ENCODE results near the gene GPX3.

GPX3 gene

DNA sequence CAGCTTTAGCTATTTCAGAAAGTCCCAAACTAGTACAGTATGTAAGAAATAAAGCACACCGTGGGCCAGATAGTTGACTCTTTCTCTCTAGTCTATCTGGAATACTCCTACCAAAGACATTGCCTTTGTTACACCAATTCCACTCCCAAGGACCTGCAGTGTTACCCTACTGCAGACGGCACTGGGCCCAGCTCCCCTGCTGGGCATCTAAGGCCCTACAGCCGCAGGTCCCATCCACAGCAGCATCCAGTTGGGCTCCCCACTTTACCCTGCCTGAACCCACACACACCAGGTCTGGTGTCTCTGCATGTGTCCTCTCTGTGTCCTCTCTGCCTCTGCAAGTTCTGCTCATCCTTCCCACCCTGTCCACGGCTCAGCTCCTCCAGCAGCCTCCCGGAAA is 37.9 kb downstream of the GPX3 start:
- no peak for DNase-seq

DNA sequence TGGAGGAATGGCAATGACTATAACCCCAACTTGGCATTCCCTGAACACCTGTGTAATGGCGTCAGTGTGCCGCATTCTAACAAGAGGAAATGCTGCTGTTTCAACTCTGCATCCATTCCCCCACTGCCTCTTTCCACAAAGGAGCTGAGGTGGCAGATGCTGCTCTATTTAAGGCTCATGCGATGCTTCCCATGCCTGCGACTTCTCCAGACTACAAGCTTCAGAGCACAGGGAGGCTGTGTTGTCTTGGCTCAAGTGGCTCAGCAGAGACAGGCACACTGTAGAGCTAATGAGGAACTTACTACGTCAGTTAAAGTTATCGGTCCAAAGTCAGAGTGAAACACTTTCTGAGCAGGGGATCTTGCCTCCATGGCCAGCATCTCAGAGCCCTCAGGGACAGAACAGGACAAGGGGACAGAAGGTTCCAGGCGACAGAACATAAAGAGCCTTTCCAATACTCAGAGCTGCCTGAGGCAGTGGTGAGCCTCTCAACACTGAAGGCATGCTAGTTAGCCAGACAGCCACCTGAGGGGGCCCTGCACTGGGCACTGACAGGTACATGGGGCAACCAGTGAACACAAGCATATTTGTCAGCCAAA is 38.6 kb downstream of the GPX3 start:
- DNase-seq = no peak

DNA sequence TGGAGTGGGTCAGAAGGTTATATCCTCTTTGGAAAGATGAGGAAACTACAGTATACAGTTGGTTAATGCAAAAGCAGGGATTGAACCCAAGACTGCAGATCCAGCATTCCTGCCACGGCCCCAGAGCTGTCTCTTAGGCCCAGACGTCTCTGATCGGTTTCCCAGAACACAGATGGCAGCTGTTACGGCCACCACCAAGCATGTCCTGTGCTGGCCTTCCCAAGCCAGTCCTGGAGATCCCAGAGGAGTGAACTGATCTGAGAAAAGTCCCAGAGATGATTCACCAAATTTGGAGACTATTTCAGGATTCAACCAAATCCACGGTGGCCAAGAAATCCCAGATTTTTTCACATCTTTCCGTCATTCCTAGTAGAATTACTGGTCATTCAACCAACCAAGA is 40.4 kb downstream of the GPX3 start:
- no peak for DNase-seq

DNA sequence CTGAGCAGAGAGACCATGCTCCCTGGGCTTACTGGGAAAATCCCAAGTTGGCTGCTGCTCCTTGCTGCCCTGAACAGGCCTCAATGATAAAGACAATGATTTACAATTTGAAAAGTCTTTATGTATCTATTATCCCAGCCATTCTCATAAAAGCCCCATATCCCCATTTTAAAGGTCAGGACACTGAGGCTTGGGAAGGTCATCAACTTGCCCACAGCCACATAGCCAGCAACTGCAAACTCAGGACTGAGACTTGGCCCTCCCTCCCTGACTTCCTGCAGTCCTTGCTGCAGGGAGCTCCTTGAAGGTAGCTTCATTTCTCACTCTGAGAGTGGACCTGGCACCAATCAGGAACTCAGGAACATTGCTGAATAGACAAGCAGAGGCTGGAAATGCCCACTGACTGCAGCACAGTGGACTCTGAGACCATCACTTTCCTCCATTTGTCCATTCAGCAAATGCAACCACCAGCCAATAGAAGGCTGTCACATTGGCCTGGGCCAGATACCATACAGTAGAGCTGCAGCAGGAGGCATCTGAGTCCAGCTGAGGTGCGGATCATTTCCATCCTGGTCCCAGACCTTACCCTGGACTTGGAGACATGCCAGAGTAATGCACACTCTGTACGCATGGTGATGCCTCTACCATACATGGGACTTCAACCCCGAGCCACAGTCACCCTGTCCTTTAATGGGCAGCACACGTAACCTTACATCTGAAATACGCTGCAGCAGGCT is 42.2 kb downstream of the GPX3 start:
- no peak for DNase-seq

DNA sequence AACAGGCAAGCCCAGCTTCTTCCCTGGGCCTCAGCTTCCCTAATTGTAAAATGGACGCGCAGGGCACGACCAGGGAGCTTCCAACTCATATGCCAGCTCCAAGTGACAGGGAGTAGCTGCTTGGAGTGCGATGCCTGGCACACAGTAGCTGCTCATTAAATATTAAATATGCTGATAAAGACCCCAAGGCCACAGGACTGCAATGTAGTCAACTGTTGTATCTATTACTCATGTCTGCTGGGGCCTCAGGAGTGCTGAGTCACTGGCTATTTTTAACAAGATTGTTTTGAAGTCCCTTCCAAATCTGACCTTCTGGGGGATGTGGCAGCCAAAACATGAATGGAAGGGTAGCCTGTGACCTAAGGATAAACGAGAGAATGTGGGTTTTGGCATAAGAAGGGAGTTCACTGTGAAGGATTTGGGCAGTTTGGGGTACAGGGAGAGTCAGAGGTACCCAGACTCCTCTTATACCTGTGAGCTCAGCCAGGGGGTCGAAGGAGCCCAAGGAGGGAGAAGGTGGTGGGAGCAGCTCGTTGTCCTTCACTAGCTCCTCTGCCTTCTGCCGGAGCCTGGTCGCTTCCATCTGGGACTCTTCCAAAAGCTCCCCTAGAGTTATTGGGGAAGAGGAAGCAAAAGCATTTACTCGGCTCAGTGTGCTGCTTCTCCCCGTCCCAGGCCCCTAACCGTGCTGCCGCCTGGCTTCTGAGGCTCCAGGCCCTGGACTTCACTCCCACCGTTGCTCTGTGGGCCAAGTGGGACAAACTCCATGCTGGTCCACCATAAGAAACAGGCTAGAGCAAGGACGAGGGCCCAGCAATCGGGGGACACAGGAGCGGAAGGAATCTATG is 43.0 kb downstream of the GPX3 start:
- DNase-seq = no peak

DNA sequence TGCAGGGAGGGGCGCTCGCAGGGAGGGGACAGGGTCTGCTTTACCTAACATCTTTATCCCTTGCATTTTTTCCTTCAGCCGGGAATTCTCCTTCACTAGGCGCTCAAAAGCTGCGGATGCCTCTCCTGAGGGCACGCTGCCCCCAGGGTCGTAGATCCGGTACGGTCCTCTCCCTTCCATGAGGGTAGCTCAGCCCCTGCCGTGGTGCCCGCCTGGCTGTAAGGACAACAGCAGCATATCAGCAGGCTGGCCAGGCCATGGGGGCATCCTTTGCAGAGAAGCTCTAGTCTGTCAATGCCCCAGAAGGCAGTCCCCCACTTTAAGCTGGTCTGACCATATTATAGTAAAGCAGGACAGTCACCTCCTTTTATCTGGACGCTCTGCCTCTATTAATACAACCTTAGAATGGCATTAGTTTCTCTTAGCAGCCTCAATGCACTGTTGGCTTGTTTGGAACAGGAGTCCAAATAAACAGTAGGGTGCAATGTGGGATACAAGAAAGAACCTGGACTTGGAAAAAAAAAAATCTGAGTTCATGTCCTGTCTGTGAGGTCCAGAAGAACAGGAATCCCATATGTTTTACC is 44.6 kb downstream of the GPX3 start:
- no peak for DNase-seq

DNA sequence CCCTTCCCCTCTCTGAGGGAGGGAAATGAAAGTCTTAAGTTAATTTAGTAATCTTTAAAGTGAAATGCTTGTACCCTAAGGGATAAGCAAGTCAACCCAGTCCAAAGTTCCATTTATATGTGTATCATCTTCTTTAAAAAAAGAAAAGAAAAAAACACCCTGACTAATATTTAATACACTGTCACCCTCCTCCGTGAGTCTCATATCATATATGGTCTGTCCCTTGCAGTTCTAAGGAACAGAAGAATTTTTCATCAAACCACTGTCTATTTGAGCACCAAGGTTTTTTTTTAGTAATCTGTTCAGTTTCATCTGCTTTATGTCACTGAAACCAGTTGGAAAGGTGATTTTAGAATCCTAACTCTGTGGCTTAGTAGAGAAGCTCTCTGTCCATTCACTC is 45.2 kb downstream of the GPX3 start:
- DNase-seq = no peak

DNA sequence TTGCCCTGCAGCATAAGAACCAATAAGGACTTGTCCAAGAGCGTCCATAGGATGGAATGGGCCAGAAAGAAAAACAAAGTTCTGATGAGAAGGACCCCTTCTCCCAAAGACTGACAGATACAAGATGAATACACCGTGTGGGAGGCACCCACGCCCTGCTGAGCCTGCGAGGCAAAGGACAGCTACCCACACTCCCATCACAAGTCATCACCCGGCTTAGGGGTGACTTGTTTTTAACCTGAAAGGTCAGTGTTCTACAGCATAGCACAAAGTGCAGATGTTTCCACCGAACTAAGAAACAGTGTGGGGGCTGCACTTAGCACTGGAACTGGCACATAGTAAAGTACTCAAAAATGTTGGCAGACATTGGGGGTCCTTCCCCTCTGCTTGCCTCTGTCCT is 46.5 kb downstream of the GPX3 start:
- no peak for DNase-seq

DNA sequence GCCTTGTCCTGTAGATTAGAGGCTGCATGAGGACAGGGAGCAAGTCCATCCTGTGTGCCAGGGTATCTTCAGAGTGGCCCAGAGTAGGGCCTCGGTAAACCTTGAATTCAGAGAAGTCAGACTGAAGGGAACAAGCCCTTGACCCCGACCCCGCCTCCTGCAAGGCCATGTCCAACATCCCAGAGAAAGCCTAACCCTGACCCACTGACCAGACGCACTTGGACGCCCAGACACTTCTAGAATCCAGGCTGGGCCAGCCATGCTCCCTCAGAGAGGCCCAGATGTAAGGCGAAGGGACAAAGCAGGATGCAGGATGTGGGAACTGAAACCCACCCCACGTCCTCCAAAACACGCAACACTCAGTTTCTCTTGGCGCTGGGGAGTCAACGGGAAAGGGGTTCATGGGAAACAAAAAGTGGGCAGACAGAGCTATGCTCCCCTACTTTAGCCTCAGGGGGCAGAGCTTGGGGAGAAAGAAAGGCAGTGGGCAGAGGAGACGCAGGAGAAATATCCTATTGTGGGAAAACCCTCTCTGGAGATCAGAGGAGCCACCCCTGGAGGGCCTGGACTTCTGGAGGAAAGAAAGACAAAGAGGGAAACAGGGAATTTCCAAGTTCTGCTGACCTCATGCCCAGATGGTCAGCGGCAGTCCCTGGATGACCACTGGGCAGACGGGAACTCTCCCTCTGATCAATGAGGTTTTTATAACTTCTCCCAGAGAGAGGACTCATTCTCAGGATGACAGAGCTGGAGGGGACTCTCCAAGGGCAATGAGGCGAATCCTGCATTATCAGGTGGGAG is 47.4 kb downstream of the GPX3 start:
- no peak for DNase-seq

DNA sequence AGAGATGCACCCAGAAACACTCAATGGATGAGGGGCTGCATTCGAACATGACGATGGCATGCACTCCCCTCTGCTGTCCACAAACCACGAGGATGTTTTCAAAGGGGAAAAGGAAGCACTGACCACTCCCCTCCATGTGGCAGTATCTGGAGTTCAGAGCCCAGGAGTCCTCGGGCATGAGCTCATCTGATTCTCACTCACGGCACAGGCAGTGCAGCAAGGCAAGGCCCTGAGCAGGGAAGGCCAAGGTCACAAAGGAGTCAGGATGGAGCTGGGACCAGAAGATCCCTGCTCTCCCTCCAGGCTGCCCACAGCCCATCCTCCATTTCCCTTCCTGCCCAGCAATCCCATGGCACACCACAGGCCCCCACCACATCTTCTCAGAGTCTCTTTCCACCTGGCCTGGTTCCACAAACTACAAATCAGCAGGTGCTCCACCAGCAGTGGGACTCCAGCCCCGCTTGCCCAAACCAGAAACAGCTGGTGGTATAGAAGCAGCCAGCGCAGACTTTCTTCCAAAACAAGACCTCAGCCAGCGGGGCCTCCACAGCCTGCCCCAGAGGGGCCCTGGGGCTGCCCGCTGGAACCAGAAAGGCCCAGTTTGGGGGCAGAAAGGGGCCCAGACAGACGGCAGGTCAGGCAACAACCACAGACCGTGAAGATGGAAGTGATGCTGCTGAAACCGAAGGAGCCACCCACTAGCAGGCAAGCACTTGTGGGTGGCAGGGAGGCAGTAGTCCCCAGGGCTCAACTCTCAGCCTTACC is 48.2 kb downstream of the GPX3 start:
- peak; percentile 81 for DNase-seq

DNA sequence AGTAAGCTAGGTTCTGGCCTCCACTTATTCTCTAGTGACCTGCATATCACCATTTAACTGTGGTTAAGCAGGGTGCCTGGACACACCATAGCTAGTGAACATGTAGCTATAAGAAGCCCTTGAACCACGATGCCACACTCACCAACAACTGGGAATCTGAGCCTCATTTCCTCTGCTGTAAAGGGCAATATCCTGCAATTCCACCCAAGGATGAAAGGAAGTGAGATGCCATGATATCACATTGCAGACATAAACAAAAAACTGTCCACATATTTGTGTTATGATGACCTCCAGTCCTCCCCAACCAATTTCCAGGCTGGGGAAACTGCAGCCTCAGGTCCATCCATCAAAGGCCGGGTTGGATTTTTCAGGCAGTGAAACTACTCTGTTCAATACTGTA is 50.1 kb downstream of the GPX3 start:
- no peak for DNase-seq

DNA sequence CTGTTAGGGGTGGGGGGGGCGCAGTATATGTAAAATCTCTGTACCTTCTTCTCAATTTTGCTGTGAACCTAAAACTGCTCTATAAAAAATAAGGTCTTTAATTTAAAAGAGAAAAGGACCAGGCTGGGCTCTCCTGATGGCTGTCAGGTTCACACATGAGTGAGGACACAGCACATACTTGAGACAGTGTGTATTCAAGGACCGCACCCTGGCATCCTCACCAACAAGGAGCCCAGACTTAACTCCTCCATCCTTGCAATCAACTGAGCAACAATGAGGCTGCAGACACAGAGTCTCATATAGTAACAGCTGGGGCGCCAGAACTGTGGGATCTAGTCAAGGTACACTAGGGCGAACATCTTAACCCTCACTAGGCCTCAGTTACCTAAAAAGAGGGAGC is 50.6 kb downstream of the GPX3 start:
- no peak for DNase-seq

DNA sequence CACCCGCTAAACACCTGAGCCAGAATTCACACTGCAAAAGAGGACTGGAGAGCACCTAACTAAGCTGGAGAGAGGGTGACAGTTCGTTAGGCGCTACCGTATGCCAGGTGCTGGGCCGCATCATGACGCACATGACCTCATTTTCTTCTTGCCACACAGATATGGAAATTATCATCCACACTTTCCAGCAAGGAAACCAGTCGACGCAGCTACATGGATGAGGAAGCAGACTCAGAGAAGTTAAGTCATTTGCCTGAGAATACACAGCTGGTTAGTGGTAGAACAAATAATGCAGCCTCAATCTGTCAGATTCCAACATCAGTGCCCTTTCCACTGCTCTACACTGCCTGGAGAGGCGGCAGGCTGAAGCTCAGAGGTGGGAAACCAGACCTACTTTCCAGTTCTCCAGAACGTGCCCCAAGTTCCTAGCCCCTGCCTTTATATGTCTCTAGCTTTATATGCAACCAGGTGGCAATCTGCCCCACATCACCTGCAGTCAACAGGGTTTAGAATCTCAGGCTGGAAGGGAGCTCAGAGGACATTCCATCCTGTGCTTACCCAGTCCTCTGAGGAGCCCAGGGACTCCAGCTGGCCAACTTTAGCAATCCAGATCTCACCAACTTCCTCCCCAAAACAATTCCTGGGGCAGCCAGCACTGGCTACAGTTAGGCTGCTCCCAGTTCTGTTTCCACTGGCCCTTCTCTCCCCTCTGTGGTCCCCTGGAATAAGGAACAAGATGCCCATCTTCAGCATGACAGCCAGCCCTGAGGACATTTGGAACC is 51.6 kb downstream of the GPX3 start:
- DNase-seq = no peak

DNA sequence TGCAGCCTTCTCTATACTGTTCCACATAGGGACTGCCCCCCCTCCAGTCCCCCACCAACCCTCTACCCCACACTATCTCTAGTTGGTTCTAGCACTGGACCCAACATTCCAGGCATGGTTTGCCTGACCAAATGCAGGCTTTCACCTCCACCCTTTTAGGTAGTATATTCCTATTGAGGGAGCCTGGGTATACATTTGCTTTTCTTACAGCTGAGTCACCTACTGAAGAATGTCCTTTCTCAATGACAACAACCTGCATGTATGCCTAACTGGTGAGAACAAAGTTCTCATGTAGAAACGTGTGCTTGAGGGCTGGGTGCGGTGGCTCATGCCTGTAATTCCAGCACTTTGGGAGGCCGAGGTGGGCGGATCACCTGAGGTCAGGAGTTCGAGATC is 52.2 kb downstream of the GPX3 start:
- DNase-seq = no peak

DNA sequence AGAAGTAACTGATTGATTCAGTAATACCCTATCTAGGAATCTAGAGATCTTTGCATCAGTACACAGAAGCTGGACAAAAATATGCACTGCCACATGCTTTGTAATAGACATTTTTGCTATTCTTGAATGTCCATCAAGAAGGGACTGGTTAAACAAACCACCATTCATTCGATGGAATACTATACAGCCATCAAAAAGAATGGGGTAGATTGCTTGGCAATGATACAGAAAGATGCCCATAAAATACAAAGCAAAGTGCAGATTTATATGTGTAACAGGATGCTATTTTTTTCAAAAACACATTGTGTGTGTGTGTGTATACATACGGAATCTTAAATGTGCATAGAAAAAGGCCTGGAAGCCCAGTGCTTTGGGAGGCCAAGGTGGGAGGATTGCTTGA is 52.9 kb downstream of the GPX3 start:
- no peak for DNase-seq

DNA sequence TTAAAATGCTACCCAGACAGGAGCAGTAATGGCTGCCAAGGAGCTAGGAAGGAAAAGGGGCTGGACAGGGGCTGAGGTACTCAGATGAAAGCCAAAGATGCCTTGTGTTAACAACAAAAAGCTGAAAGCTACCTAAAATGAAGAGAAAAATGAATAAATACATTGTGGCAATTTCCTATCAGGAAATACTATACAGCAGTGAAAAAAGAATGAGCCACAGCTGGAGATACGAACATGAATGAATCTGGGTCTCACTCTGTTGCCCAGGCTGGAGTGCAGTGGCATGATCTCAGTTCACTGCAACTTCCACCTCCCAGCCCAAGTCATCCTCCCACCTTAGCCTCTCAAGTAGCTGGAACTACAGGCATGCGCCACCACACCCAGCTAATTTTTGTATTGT is 54.2 kb downstream of the GPX3 start:
- DNase-seq = no peak

DNA sequence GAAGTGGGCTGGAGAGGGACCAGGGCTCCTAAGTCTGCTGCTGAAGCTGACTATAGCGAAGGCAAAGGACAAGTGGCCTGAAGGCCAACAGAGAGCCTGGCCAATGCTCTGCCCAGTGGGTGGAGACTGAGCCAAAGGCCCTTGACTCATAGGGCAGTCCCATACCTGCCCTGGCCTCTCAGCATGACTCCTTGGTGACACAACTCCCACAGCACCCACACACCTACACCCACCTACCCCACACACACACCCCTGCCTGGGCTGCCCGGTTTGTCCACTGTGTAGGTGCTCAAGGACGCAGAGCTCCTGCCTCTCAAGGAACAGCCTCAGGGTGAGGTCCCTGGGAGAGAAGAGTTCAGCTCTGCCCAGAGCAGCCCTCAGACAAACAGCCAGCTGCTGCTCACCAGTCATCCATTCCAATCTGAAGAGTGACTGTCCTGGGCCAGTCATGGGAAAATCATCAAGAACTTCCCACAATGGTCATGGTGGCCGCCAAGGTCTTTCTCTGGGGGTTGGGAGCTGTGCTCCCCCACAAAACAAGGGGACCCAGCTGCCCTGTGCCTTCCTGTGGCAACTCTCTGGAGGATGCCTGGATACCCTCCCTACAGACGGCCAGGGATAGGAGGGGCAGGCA is 55.4 kb downstream of the GPX3 start:
- no peak for DNase-seq

DNA sequence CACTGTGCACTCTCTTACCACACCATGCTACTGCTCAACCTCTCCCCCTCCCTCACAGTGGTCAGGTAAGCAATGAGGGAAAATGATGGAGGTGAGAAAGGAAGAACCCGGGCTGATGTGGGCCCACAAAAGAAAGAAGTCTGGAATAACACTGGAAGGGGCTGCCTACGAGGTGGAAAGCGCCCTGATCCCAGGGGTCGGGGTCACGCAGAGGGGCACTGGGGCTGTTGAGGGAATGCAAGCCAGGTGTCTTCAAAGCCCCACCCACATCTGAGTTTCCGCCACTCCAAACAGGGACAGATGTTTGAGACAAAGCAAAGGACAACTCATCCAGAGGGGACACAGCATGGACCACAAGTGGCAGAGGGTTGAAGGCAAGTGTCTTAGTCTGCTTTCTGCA is 56.2 kb downstream of the GPX3 start:
- DNase-seq = no peak

DNA sequence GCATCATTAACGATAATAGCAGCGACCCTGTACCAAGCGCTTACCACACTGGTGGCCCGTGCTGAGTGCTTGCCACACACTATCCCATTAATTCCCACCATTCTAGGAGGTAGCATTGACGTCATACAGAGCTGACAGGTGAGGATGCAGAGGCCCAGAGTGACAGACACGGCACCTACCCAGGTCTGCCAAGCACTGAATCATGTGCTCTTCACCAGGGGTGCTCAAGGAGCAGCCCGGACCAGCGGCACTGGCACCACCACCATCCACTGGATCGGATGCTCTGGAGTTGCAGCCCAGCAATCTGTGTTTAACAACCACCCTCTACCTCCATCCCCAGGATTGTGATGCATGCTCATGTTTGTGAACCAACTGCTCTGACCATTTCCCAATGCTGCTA is 57.0 kb downstream of the GPX3 start:
- DNase-seq = no peak

DNA sequence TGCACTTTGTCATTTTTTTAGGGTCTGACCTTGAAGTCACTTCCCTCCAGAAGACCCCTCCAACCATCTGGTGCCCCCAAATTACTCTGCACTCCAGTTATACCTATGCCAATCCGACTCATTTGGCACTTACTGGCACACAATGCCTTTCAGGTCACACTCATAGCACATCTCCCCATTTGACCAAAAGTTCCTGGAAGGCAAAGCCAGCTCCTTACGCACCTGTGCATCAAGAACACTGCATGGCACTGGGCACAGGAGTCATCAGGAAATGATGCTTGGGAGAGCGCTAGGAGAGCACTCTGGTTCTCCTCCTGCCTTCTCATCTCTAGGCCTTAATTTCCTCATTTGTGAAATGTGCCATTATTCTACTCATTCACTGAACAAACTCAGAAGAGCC is 57.6 kb downstream of the GPX3 start:
- DNase-seq = no peak
